Ovary (tissue), 3 donors: ENCODE measurements around the gene TREH.

Experiments used
- CTCF ChIP-seq, 3 donors: fragments of 450-650 bp in 2 of 3; fragments of 200-600 bp in 1 of 3; IDR thresholded peaks; one replicate each; pipeline versions ENCODE4 v1.5.1 to v1.8.0; 2016 to 2022; ENCODE audit warnings: antibody characterized with exemption in 3 of 3, mild to moderate bottlenecking in 1 of 3
- EP300 ChIP-seq: sonication (generic); formaldehyde crosslinking; IDR thresholded peaks from one replicate; pipeline ENCODE4 v1.6.1; 2017; ENCODE audit warnings: antibody characterized with exemption
- donor health status: DM: no; HTN: no; CAD: no.

GRCh38 chr11:118666371-118666770 lies 13.1 kb downstream of the TREH start:
- TF ChIP-seq CTCF (IDR thresholded peaks at IDR 0.05) (no peak), EP300 (no peak)
